ENCODE results near the gene ICOS.
"Not testable (repeated sequence)": the region's sequence is repeated elsewhere in the genome, so short reads cannot be mapped to it uniquely, and the experiment has no call there.

Gene ICOS

DNA sequence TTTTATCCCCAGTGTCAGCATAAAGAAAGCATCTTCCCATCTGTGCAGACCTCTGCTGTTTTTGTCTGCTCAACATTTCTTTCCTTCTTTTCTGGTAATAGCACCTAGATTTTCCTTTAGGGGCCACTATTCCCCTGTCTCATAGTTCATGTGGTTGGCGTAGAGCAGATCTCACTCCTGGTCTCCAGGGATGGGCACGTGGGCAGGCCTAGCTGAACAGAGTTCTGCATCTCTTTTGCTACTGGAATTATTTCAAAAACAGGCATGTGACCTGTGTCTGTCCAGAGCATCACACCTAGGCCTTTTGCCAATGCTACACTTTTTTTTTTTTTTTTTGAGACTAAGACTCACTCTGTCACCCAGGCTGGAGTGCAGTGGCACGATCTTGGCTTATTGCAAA, 17.7 kb upstream of the ICOS start:
- DNase-seq: no peak

DNA sequence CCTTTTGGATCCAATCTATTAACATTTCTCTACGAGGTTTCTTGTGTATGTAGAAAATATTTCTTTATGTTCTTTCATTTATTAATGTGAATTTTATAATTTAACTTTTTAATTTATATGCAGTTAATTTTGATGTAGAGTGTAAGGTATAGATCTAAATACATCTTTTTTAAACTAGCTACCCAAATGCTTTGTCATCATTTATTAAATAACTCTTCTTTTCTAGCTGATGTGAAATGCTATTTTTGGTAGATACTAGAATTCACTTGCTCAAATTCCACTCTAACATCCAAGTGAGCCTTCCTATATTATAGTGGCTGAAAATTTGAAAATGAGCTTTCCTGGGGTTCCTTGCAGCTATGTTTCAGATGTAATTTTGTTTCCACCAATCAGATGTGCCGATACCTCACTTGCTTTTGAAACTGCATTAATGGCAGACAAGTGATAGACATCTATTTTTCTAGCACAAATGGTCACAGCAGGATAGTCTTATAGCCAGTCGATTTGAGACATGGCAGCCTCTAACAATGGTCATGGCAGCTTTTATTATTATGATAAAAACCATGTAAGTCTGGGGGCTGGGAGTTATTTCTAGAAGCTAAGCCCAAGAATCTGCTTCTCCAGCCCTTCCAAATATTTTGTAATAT, 10.9 kb upstream of the ICOS start:
- no peak for DNase-seq

- DNase-seq: peak; percentile 0
These were observed 7.7 kb upstream of the ICOS start for GRCh38 chr2:203928849-203929248.

DNA sequence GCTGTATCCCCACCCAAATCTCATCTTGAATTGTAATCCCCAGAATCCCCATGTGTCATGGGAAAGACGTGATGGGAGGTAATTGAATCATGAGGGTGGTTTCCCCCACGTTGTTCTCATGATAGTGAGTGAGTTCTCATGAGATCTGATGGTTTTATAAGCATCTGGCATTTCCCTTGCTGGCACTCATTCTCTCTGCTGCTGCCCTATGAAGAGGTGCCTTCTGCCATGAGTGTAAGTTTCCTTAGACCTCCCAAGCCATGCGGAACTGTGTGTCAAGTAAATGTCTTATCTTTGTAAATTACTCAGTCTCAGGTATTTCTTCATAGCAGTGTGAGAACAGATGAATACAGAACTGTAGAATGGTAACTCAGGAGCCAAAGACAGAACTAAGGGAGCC, 5.3 kb upstream of the ICOS start:
- DNase-seq: not testable (repeated sequence)

GRCh38 chr2:203934041-203934492, 2.5 kb upstream of the ICOS start:
- DNase-seq: no peak

DNA sequence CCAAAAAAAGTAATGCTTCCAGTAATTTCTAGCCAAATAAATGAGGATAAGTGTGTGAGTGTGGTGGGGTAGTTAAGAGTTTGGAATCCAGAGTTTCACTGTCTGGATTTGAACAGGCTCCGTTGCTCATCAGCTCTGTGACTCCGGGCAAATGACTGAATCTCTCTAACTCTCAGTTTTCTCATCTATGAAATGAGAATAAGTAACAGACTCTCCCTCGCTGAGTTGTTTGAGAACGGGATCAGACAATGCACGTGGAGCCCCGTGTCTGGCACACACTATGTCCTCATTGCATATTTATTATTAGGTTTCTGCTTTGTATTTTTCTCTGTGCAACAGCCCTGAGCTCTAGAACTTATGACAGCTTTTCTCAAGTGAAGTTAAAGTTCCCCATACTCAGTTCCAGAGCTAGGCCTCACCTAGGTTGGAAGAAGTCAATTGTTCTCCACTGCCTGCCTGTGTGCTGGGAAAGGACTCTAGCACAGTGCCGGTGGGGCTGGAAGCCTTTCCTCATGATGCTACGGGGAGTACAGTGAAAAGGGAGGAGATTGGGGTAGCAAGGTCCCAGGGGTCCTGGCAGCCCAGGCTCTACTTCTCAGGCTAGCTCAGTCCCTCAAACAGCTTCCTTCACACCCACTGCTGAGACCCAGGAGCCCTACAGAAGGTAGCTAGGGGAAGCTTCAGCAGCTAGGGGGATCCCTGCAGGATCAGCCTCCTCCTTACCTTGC, 1.7 kb upstream of the ICOS start:
- no peak for DNase-seq

GRCh38 chr2:203935568-203935967, 995 bp upstream of the ICOS start:
- DNase-seq: no peak

- no peak for DNase-seq
These were observed 386 bp downstream of the ICOS start for GRCh38 chr2:203936949-203937348.

DNA sequence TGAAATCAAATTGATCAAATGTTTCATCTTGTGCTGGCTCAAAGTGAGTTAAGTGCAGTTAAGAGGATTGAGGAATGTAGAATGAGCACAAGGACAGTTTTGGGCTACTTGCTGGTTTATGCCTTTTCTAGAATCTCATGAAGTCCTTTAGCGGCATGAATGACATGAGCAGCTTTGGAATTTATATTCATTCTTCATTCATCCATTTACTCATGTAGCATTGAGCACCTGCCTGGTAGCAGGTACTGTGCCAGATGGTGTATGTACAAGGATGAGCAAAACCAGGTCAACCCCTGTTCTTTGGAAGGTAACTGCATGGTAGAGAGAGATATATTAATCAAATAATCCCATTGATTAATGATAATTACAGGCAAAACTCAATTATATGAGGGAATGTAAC, 1.2 kb downstream of the ICOS start:
- no peak for DNase-seq

- DNase-seq: no peak
These were observed 3.5 kb downstream of the ICOS start for GRCh38 chr2:203940039-203940438.

DNA sequence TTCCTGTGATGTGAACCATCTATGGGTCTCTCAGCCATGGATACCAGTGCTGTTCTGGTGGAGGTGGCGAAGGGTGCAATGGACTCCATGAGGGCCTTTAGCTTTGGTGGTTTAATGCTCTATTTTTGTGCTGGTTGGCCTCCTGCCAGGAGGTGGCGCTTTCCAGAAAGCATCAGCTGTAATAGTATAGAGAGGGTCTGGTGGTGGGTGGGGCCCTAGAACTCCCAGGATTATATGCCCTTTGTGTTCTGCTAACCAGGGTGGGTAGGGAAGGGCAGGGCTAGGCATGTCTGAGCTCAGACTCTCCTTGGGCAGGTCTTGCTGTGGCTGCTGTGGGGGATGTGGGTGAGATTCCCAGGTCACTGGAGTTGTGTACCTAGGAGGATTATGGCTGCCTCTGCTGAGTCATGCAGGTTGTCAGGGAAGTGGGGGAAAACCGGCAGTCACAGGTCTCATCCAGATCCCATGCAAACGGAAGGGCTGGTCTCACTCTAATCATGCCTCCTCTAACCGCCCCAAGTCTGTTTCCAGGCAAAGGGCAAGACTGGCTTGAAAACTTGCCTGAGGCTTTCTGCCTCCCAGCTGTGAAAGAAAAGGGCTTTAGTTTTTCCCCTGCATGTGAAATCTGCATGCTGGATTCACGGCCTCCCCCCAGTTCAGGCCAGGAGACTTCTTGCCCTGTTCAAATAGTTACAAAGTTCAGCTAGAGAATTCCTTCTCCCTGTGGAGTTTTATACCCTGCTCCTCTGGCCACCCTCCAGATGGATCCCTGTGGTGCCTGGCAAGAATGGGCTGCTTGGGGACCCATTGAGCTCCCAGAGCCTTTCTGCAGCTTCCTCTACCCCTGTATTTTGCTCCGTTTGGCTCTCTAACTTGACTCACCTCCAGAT, 7.2 kb downstream of the ICOS start:
- DNase-seq: not testable (repeated sequence)

DNA sequence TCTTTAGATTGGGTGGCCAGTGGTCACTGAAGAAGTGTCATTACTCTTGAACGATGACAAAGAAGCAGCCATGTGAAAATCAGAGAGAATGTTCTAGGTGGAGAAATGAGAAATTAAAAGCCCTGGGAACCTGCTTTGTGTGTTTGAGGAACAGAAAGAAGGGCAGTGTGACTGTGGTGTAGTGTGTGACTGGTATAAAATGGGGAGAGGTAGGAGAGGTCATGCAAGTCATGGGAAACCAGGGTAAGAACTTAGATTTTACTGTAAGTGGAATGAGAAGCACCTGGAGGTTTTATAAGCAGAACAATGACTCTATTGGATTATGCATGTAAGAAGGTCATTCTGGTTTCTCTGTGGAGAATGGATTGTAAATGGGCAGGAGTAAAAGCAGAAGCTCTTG, 12.2 kb downstream of the ICOS start:
- DNase-seq: no peak

DNA sequence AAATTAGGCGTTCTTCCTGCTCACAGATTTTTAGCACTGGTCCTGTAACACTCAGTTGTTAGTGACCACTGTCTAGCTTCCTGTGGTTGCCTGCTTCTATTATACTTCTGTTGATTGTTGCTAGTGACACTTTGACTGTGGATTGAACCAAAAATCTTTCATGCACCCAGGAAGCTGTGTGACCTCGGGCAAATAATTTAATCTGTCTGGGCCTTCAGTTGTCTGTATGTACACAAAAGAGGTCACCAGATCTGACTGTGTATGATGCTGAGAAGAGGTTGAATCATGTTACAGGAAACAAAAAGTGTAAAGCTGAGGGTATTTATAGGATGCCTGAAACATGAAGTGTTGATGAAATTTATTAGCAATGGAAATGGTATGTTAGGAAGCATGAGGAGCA, 12.7 kb downstream of the ICOS start:
- DNase-seq: no peak

DNA sequence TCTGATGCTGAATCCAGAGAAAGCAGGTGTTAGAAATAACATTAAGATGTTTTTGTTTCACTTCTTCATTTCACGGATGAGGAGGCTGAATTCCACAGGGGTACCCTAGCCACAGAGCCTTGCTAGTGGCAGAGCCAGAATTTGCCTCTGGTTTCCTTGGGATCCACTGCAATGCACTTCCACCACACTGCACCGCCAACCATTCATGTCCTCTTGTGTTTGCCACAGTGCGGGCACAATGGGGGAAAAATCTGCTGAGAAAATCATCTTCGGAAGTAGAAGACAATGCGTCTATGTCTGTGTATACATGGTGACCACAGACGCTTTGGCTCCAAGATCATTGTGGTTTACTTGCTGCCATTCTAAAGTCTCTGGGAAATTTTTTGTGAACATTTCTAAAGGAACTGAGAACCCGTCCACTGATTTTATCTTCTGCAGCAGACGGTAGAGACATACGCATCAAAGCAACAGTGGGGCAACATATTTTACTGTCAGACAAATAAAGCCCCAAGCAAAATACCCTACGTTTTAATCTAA, 14.9 kb downstream of the ICOS start:
- no peak for DNase-seq

- no peak for DNase-seq
These were observed 22.7 kb downstream of the ICOS start for GRCh38 chr2:203959265-203959664.

DNA sequence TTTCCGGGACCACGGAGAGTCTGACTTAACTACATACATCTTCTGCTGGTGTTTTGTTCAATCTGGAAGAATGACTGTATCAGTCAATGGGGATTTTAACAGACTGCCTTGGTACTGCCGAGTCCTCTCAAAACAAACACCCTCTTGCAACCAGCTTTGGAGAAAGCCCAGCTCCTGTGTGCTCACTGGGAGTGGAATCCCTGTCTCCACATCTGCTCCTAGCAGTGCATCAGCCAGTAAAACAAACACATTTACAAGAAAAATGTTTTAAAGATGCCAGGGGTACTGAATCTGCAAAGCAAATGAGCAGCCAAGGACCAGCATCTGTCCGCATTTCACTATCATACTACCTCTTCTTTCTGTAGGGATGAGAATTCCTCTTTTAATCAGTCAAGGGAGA, 23.1 kb downstream of the ICOS start:
- no peak for DNase-seq

DNA sequence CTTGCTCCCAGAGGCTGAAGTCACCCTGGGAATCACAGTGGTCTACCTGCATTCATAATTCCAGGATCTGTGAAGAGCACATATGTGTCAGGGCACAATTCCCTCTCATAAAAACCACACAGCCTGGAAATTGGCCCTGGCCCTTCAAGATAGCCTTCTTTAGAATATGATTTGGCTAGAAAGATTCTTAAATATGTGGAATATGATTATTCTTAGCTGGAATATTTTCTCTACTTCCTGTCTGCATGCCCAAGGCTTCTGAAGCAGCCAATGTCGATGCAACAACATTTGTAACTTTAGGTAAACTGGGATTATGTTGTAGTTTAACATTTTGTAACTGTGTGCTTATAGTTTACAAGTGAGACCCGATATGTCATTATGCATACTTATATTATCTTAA, 24.2 kb downstream of the ICOS start:
- no peak for DNase-seq

- not testable (repeated sequence) for DNase-seq
These were observed 28.6 kb downstream of the ICOS start for GRCh38 chr2:203965190-203965589.

DNA sequence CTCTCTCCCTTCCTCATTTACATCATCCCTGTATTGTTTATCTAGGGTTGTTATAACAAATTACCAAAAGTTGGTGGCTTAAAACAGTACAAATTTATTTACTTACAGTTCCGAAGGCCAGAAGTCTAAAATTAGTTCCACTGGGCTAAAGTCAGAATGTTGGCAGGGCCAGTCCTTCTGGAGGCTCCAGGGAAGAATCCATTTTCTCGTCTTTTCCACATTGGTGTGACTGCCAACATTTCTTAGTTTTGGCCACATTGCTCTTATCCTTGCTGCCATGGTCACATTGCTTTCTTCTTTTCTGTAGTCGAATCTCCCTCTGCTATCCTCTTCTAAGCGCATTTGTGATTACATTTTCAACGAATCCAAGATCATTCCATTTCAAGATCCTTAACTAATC, 34.7 kb downstream of the ICOS start:
- no peak for DNase-seq

GRCh38 chr2:203972066-203972465, 35.5 kb downstream of the ICOS start:
- DNase-seq: no peak

DNA sequence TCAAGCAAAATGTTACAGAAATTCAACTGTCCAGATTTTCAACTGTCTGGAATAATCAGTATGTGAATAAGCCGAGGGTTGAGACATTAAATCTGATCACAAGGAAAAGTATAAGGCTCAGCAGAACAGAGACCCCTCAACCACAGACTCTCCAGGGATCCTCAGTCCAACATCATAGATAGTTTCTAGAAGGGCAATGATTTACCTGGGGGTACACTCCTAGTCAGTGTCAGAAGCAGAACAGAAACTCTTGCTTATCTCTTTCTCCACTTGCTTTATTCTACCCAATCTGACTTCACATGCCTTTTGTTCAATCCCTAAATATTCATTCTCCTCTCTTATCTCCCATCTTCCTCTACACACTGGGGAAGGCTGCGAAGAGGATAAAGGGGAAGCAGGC, 36.4 kb downstream of the ICOS start:
- no peak for DNase-seq

GRCh38 chr2:203973676-203974075, 37.1 kb downstream of the ICOS start:
- no peak for DNase-seq

- DNase-seq: no peak
These were observed 39.3 kb downstream of the ICOS start for GRCh38 chr2:203975912-203976311.

DNA sequence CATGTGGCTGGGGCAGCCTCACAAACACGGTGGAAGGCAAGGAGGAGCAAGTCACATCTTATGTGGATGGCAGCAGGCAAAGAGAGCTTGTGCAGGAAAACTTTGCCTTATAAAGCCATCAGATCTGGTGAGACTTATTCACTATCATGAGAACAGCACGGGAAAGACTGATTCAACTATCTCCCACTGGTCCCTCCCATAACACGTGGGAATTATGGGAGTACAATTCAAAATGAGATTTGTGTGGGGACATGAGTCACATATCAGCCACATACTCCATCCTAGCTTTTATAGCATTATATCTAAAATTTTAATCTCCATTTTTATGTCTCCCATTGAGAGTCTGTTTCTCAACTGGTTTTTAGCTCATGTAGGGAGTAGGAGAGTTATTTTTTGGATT, 45.7 kb downstream of the ICOS start:
- DNase-seq: no peak

All from NCI-H69 (cell line).